ENCODE measurements around the gene PTPN14. TPM values are rescaled to one million over a fixed set of nuclear protein-coding genes. Genes with fewer than 3 reads are reported as not detected.

PTPN14 gene
- total RNA-seq, 6 experiments from 2014 or later = 1.6 to 4.6 (median 2.1) TPM

- H3K4me1 ChIP-seq = no peaks in the 10 kb centered on the region
- H3K36me3 ChIP-seq = no peaks in the 10 kb centered on the region
- TF ChIP-seq POLR2A (IDR thresholded peaks at IDR 0.05) (no peak), CTCF (IDR thresholded peaks at IDR 0.05) (no peak)
- 43% methylated on average over 5 of the region's 6 CpGs for WGBS (ENCODE audit: insufficient coverage, low coverage, low lambda C conversion rate, missing lambda C conversion rate)
- H3K27me3 ChIP-seq = no peaks in the 10 kb centered on the region
- H3K9me3 ChIP-seq = no peaks in the 10 kb centered on the region
- no peak overlapping the region for H3K4me3 ChIP-seq
- H3K27ac ChIP-seq = no peak overlapping the region
- no peak for DNase-seq
- no peak for ATAC-seq
- intact Hi-C loops (cut with DNase I) = no loop called here
Observed at GRCh38 chr1:214379236-214379970, 172.0 kb downstream of the PTPN14 start.

- no peaks in the 10 kb centered on the region for H3K4me1 ChIP-seq
- H3K4me3 ChIP-seq = no peak overlapping the region
- H3K9me3 ChIP-seq = no peaks in the 10 kb centered on the region
- no peaks in the 10 kb centered on the region for H3K36me3 ChIP-seq
- no peak for DNase-seq
- intact Hi-C loops (cut with DNase I) = no loop called here
- 88% methylated on average over 5 of the region's 8 CpGs for WGBS (ENCODE audit: insufficient coverage, low coverage, low lambda C conversion rate, missing lambda C conversion rate)
- no peaks in the 10 kb centered on the region for H3K27me3 ChIP-seq
- TF ChIP-seq CTCF (IDR thresholded peaks at IDR 0.05) = no peak
- no peak for TF ChIP-seq POLR2A (IDR thresholded peaks at IDR 0.05)
- H3K27ac ChIP-seq = no peak overlapping the region
- no peak for ATAC-seq
Observed at GRCh38 chr1:214378492-214378891, 172.9 kb downstream of the PTPN14 start.

- intact Hi-C loops (cut with DNase I) = no loop called here
- H3K27ac ChIP-seq = no peak overlapping the region
- no peaks in the 10 kb centered on the region for H3K27me3 ChIP-seq
- no peaks in the 10 kb centered on the region for H3K9me3 ChIP-seq
- no peak for ATAC-seq
- H3K36me3 ChIP-seq = no peaks in the 10 kb centered on the region
- WGBS (ENCODE audit: insufficient coverage, low coverage, low lambda C conversion rate, missing lambda C conversion rate) = 76% methylated on average over 9 of the region's 9 CpGs
- TF ChIP-seq POLR2A (IDR thresholded peaks at IDR 0.05) = no peak
- no peak for TF ChIP-seq CTCF (IDR thresholded peaks at IDR 0.05)
- DNase-seq = no peak
- no peak overlapping the region for H3K4me3 ChIP-seq
- H3K4me1 ChIP-seq = no peaks in the 10 kb centered on the region
Observed at GRCh38 chr1:214377886-214378285, 173.5 kb downstream of the PTPN14 start.

DNA sequence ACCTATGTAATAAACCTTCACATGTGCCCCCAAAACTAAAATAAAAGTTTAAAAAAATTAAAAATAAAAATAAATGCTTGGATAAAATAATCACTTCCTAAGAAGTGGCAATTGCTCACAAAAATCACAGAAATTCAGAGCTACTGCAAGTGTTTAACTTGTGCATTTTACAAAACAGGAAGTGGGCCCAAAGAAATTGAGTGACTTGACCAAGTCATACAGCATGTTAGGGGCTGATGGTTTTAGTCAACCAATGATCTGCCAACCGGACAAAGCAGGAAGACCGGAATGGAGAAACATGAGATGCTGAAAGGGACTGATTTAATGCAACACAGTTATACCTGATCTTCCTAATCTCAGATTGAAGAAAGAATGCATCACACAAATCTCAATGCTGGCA, 173.9 kb downstream of the PTPN14 start:
- ATAC-seq (no peak), DNase-seq (no peak)
- 73% methylated on average over 2 of the region's 2 CpGs for WGBS (ENCODE audit: insufficient coverage, low coverage, low lambda C conversion rate, missing lambda C conversion rate)
- TF ChIP-seq POLR2A (IDR thresholded peaks at IDR 0.05) = no peak
- no peak for TF ChIP-seq CTCF (IDR thresholded peaks at IDR 0.05)
- H3K4me1 ChIP-seq = no peaks in the 10 kb centered on the region
- no peak overlapping the region for H3K27ac ChIP-seq
- intact Hi-C loops (cut with DNase I) = no loop called here
- no peak overlapping the region for H3K4me3 ChIP-seq
- H3K27me3 ChIP-seq = no peaks in the 10 kb centered on the region
- no peaks in the 10 kb centered on the region for H3K36me3 ChIP-seq
- H3K9me3 ChIP-seq = no peaks in the 10 kb centered on the region
